Measurements from ENCODE around the gene CLTC.
"Not testable (repeated sequence)": the region's sequence is repeated elsewhere in the genome, so short reads cannot be mapped to it uniquely, and the experiment has no call there.

CLTC gene

DNA sequence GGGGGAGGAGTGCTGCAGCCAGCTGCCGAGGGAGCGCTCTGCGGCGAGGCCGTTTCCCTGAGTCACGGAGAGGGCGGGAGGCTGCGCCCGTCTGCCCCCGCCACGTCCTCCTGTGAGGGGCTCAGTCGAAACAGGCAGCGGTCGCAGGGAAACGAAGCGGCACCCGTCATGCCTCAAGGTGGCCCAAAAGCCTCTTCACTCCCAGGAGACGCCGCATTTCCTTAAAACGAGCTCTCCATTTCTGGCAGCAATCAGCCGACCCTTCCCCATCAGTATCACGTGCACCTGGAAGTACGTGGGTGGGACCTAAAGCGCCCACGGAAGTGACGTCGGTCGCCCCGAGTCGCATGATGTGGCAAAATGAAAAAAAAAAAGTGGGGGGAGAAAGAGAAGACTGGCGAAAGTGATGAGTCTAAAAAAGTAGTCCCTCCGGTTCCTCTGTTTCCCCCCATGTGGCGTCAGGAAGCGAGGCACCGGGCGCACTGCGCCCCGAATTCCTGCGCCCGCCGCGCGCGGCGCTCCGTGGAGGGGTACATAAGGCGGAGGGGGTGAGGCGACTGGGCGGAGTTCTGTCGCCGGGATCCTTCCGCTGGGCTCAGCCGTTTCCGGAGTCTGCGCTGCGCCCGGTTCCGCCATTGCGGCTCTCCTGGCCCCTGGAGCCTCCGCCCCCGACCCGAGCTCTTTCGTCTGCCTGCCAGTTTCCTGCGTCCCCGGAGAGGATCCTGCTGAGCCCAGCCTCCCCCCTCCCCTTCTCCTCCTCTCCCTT, at the start of gene CLTC:
Gene CLTC, plus strand, starts transcription at position 598 of the 766 bp plus-strand sequence. CDS start 237 bp downstream, outside the sequence.
- DNase-seq: peak; percentile 96

DNA sequence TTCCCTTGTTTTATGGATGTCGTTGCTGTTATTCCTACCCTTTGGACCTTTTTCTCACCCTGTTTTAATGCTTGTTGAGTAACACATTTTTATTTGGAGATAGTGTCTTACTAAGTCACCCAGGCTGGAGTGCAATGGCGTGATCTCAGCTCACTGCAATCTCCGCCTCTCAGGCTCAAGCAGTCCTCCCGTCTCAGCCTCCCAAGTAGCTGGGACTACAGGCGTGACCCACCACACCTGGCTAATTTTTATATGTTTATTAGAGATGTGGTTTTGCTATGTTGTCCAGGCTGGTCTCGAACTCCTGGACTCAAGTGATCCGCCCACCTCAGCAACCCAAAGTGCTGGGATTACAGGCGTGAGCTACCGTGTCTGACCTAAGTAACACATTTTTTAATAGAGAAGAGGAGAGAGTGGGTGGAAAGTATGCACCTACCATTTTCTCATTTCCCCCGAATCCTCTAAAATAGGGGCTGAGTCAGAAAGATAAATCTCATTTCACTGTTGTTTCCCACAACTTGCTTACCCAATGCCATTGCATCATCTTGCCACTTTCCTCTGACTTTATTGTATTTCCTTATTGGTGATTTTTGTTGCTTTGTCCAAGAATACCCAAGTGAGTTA, 47.3 kb upstream of the CLTC start:
- DNase-seq: no peak

DNA sequence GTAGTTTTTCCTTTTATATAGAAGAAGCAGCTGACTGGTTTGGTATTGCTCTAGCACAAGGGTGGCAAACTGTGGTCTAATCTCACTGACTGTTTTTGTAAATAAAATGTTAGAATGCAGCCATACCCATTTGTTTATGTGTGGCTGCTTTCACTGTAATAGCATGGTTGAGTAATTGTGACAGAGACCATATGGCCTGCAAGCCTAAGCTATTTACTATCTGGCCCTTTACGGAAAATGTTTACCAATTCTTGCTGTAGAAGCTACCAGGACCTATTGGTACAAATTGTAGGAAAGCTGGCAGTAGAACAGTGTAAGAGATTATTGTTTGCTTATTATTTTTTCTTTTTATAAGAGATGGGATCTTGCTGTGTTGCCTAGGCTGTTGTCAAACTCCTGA, 35.5 kb upstream of the CLTC start:
- DNase-seq: not testable (repeated sequence)

DNA sequence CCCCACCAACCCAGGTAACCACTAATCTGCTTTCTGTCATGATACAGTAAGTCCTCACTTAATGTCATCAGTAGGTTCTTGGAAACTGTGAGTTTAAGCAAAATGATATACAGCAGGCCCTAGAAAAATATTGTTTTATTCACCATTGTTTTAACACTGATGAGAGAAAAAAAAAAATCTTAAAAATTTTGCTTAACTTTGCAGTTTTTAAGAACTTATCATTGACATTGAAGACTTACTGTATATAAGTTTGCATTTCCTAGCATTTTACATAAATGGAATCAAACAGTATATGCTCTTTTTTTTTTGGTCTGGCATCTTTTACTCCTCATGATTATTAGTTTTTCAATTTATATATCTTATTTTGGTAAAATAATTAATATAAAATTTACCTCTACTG, 19.5 kb upstream of the CLTC start:
- DNase-seq: no peak

DNA sequence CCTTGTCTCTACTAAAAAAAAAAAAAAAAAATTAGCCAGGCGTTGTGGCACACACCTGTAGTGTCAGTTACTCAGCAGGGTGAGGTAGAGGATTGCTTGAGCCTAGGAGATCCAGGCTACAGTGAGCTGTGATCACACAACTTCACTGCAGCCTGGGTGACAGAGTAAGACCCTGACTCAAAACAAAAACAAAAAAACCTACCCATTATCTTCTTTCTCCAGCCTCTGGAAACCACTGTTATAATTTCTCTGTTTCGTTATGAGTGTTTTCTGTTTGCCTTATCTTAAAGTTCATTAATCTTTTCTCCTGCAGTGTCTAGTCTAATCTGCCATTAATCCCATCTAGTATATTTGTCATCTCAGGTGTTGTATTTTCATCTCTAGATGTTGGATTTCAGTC, 18.6 kb upstream of the CLTC start:
- no peak for DNase-seq

DNA sequence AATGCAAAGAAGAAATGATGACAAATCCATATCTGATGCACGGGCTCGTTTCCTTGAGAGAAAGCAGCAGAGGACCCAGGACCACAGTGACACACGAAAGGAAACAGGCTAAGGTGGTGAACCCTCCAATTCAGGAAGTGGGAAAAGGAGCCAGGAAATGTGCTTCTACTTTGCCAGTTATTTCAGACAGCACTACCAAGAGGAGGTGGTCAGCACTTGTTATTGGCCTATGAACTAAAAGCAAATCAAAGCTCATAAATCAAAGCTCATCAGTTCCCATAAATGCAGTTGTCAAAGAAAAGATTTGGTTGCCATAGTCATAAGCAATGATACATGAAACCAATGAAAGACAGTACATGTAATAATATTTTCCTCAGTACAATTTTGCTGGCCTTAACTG, 12.6 kb upstream of the CLTC start:
- no peak for DNase-seq

DNA sequence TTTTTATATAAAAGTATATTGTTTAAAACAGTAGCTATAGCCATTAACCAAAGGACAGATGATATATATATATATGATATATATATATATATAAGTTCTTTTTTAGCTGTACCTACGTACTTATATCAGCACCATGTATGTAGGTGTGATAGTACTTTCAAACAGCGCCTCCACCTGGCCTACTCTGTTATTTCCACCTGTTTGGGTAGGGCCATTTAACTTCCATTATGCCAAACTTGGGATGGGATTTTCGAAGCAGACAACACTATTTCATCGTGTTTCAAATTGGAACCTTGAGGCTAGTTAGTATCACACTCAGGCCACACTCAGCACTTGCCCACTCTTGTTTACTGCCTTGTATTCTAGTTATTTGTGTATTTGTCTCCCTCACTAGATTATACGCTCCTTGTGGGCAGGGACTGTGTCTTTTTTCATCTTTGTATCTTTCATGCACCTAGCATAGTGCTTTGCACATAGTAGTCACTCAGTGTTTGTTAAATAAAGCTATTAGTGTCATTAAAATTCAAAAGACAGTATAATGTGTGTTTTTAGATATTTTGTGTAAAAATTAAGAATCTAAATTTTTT, 11.8 kb upstream of the CLTC start:
- no peak for DNase-seq

DNA sequence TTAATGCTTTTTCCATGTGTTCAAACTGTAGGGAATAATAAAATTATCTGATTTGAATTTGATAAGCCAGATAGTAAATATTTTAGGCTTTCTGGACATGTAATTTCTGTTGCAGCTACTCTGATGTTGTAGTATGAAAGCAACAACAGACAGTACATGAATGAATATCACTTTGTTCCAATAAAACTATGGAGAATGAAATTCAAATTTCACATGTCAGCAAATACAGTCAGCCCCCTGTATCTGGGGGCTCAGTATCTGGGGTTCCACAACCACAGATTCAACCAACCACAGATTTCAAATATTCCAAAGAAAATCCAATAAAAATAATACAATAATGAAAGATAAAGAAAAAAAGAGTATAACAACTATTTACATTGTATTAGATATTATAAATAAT, 8.2 kb upstream of the CLTC start:
- DNase-seq: no peak

DNA sequence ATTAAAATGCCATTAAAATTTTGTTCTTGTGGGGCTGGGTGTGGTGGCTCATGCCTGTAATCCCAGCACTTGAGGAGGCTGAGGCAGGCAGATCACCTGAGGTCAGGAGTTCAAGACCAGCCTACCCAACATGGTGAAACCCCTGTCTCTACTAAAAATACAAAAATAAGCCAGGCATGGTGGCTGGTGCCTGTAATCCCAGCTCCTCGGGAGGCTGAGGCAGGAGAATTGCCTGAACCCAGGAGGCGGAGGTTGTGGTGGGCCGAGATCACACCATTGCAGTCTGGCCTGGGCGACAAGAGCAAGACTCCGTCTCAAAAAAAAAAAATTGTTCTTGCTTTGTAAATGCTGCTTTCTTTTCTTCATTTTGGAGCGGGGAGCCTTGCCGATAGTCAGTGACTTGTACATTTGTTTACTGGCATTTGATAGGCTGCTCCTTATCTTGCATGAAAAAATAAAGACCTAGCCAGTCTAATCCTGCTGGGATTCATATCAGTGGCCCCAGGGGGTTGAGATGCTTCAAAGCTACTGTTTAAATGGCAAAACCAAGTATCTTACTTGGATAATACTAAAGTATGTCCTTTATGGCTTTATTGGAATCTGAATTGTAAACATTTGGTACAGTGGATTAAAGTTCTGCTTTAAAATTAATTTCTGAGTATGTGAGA, 3.3 kb upstream of the CLTC start:
- DNase-seq: peak; percentile 2

DNA sequence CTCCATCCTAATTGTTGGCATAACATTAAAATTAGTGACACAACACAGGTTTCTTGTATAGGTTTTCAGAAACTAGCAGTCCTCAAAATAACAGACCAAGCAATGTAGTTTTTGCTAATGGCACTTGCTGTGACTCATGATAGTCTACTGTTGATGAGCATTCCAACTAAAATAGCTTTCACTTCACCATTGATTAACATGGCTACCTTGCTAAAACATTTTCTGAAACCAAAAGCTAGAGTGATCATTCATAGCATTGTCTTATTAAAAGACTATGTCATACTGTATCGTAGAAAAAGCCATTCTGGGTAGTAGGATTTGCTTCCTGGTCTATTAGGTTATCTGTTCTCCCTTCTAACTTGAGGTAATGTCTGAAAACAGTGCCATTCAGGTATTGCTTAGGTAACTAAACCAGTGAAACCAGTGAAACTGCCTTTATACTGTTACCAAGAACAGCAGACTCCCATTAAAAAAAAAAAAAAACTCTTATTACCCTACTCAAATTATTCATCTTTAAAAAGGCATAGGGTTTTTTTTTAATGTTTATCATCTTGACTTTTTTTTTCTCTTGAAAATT, 2.5 kb upstream of the CLTC start:
- DNase-seq: no peak

DNA sequence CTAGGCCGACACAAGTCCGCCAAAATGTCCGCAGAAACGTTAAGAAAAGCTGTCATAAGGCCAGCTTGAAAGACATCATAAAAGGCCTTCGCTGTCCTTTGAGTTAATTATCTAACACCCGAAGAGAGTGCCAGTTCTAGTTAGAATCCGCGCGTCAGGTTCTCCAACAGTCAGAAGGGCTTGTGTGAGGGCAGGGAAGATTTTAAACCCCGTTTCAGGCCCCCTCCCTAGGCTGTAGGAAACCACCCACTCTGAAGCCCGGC, 729 bp upstream of the CLTC start:
- DNase-seq: no peak

DNA sequence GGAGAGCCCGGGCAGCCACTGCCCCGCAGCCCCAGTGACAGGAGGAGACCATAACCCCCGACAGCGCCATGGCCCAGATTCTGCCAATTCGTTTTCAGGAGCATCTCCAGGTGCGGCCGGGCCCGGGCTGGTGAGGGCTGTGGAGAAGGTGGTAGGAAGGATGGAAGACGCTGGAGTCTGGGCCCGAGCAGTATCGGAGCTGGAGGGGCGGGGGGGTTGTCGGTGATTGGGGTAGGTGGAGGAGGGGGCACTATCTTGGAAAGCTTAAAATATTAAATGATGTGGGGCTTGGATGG, 317 bp downstream of the CLTC start:
- no peak for DNase-seq

DNA sequence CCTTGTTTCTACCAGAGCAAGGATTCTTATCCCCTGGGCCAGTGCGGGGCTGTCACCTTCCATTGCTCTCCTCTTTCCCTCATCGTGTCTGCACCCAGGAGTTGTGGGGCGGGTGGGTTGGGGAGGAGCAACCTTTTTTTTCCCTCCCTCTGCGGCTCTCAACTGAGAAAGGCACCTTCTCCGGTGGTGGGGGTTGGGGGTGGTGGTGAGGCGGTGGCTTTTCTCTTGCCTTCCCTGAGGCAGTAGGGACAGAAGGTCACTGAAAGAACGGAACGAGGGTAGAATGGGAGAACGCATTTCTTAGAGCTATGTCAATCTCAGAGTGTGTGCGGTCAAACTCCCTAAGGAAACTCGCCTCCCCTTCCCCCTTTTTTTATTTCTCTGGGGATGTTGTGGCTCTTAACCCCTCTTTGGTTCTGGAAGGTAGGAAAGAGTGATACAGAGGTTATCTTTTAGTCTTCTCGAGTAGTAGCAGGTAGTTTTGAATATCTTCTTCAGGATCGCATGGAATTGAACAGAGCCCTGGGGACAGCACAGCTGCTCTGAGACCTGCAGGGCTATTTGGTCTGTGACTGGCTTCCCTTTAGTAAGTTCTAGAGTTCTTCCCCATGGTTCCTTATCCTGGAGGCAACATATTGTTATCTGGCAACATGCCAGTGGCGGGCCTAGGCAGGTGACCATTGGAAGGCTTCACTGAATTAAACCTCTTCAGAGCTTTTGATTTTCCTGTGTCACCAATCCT, 994 bp downstream of the CLTC start:
- DNase-seq: peak; percentile 60

DNA sequence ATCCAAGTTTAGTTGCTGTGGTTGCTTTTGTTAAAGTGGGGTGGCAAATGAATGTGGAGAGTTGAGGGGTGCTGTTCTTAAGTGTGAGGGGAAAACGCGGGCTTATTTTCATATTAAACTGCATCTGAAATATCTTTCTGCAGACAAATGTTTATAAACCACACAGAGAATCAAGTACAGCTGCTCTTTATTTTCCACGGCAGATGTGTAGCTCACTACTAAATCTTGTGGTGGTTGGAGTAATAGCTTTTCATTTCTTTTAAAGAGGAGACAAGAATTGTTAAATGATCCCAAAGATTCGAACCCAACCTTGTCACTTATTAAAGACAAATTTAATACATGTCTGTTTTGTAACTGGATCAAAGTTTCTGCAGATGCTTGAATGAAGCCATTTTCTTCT, 2.1 kb downstream of the CLTC start:
- no peak for DNase-seq

DNA sequence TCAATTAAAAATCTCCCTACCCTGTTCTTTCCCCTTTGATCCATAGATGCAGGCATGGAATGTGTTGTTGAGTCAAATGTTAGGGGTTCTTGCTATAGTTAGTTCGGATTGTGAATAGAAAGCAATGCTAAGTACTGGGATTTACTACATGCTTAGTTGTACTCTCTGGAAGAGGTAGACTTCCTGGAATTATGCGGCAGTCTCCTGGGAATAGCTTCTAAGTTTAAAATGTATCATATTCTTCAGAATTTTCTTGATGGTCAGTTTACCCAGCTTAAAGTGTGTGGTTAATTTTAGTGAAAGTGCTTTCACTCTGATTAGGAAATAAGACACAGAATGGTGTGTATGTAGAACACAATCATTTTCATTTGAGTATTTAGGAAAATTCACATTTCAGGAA, 3.5 kb downstream of the CLTC start:
- DNase-seq: no peak

DNA sequence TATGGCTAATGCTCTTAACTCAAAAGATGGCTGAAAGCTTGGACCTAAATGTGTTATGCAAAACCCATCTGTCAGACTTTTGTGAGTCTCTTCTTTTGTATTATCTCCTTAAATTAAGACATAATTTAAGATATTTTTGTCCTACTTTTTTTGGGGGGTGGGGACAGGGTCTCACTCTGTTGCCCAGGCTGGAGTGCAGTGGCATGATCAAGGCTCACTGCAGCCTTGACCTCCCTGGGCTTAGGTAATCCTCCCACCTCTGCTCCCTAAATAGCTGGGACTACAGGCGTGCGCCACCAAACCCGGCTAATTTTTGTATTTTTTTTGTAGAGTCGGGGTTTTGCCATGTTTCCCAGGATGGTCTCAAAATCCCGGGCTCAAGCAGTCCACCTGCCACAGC, 7.1 kb downstream of the CLTC start:
- DNase-seq: no peak

DNA sequence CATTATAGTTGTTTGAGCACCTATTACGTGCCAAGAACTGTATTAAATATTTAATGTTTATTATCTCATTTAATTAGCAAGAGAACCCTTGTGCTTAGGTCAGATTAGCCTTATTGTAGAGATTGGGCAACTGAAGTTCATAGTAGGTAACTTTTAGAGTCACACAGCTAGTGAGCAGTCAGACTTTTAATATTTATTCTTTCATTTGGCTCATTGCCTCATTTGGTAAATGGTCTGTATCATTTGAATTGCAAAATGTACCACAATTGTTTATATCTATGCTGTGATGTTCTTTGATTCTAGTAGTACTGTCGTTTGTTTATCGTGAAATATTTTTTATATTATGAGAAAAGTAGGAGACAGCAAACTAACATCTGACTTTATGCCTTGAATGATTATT, 7.6 kb downstream of the CLTC start:
- DNase-seq: no peak

DNA sequence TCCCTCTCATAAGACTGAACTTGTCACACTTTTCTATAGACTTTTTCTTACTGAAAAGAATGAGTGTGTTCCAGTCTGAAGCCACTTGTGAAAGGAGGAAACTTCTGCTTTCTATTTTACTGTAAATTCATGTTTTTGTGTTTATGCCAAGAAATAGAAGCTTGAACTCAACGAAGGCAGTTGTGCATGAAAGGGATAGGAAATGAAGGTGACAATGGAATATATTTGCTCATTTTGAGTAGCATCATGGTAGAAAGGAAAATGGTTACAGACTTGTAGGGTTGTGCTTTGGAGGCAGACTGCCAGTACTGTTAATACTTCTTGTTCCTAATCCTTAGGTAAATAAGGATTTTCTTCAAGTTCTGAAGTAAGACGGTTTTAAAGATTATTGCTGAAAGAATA, 8.1 kb downstream of the CLTC start:
- no peak for DNase-seq

DNA sequence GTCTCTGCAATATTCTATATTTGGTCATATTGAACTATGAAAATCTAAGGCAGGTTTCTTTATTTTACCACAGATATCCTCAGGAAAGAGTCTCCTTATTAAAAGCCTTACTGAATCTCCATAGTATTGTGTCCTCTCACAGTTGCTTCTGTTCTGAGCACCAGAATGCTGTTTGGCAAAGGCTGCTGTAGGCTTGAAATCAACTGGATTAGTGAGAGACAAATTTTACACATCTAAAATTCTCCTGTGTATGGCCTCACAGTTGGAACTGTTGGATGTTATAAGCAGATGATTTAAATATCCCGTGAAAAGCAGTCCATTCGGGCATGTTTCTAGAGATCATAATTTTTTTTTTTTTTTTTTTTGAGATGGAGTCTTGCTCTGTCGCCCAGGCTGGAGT, 9.5 kb downstream of the CLTC start:
- no peak for DNase-seq

DNA sequence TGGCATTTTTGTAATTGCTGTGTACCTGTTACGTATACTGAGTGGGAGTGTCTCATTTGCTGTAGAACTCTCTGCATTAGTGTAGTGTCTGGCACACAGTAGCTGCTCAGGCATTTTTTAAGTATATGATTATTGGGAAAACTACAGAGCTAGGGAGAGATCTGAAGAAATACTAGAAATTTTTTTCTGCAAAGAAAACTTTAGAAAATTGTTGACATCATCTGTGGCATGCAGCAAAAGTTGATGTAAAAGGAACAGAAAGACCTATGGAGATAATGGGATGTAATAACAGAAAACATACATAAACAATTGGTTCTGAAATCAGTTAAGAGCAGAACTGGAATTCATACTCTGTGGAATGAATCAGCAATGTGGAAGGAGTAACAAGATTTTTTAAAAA, 11.6 kb downstream of the CLTC start:
- DNase-seq: no peak

DNA sequence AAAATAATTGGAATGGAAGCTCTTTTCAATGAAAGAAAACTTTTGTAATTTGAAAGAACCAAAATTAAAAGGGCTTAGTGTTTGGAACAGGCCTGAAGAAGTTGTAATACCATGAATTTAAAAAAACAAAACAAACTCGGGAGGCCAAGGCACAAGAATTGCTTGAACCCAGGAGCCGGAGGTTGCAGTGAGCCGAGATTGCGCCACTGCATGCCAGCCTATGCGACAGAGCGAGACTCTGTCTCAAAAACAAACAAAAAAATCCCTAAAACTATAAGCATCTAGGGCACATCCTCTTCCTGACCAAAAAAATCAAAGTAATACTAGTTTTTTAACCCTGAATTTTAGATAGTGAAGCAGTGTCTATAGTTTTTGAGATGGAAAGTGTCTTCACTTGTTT, 12.7 kb downstream of the CLTC start:
- DNase-seq: no peak

DNA sequence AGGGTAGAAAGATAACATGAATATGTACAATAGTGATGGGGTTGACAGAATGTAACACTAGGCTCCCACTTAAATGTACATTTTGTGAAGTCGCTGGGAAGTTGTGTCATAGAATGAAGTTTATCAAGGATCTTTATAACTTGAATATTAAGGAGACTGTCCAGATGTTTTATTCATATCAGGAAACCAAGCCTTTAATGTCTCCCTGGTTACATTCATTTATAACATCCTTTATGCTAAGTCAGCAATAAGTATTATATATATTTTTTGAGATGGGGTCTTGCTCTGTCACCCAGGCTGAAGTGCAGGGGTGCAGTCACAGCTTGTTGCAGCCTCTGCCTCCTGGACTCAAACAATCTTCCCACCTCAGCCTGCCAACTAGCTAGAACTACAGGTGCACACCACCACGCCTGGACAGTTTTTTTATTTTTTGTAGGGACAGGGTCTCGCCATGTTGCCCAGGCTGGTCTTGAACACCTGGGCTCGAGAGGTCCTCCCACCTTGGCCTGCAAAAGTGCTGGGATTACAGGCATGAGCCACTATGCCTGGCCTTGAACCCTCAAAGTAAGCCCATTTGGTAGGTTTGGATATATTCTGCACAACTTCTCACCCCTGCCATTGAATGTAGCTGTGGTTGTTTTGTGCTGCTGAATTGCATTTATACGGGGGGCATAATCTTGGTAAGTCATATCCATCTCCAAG, 14.1 kb downstream of the CLTC start:
- DNase-seq: no peak

Measured in NCI-H146 (cell line).